ENCODE data around the gene GET4. TPM values are rescaled to one million over a fixed set of nuclear protein-coding genes. Genes with fewer than 3 reads are reported as not detected.

Gene GET4
- polyA plus RNA-seq, 3 donors = 29.9 to 34.8 (median 31.2) TPM

- DNase-seq (ENCODE audit: low read depth in 3 of 3, low spot score in 2 of 3) = no peak
Measured at GRCh38 chr7:910931-911431, 34.6 kb downstream of the GET4 start.

GRCh38 chr7:911791-912480 is 35.6 kb downstream of the GET4 start:
- DNase-seq (ENCODE audit: low read depth in 3 of 3, low spot score in 2 of 3) = no peak

GRCh38 chr7:913736-914520 is 37.6 kb downstream of the GET4 start:
- no peak for DNase-seq (ENCODE audit: low read depth in 3 of 3, low spot score in 2 of 3)

- DNase-seq (ENCODE audit: low read depth in 3 of 3, low spot score in 2 of 3) = no peak
Measured at GRCh38 chr7:914521-915194, 38.3 kb downstream of the GET4 start.

- no peak for DNase-seq (ENCODE audit: low read depth in 3 of 3, low spot score in 2 of 3)
Measured at GRCh38 chr7:915291-916218, 39.2 kb downstream of the GET4 start.

GRCh38 chr7:916291-916941 is 40.1 kb downstream of the GET4 start:
- DNase-seq (ENCODE audit: low read depth in 3 of 3, low spot score in 2 of 3) = no peak

GRCh38 chr7:917255-918117 is 41.1 kb downstream of the GET4 start:
- no peak for DNase-seq (ENCODE audit: low read depth in 3 of 3, low spot score in 2 of 3)

GRCh38 chr7:918118-918425 is 41.7 kb downstream of the GET4 start:
- no peak for DNase-seq (ENCODE audit: low read depth in 3 of 3, low spot score in 2 of 3)

- DNase-seq (ENCODE audit: low read depth in 3 of 3, low spot score in 2 of 3) = no peak
Measured at GRCh38 chr7:918441-919113, 42.2 kb downstream of the GET4 start.

GRCh38 chr7:919114-919442 is 42.7 kb downstream of the GET4 start:
- DNase-seq (ENCODE audit: low read depth in 3 of 3, low spot score in 2 of 3) = no peak

GRCh38 chr7:919924-920341 is 43.6 kb downstream of the GET4 start:
- no peak for DNase-seq (ENCODE audit: low read depth in 3 of 3, low spot score in 2 of 3)

GRCh38 chr7:920351-921070 is 44.2 kb downstream of the GET4 start:
- no peak for DNase-seq (ENCODE audit: low read depth in 3 of 3, low spot score in 2 of 3)

- no peak for DNase-seq (ENCODE audit: low read depth in 3 of 3, low spot score in 2 of 3)
Measured at GRCh38 chr7:921071-921461, 44.7 kb downstream of the GET4 start.

GRCh38 chr7:921581-922333 is 45.4 kb downstream of the GET4 start:
- DNase-seq (ENCODE audit: low read depth in 3 of 3, low spot score in 2 of 3) = no peak

GRCh38 chr7:922334-923107 is 46.2 kb downstream of the GET4 start:
- no peak for DNase-seq (ENCODE audit: low read depth in 3 of 3, low spot score in 2 of 3)
